Caco-2 (cell line): ENCODE data around the gene TOMM40L. TPM values are rescaled to one million over a fixed set of nuclear protein-coding genes. Genes with fewer than 3 reads are reported as not detected.
A peak's percentile ranks its signal among the peaks of the same experiment; 100 is the strongest.

Experiments used
- BruUV-seq: library from RNA; stranded (reverse); fragments of 400-500 nt; replicated peaks from 2 replicates; lab custom pipeline; 2021; lab: Mats Ljungman, UMichigan
- CTCF ChIA-PET: fragments of 300-600 bp; sonication (Branson Sonifier 250); formaldehyde crosslinking; loops from one replicate; lab custom pipeline; 2022; ENCODE audit warnings: antibody characterized with exemption; lab: Charles Lee
- POLR2A ChIA-PET: fragments of 300-600 bp; sonication (Branson Sonifier 250); formaldehyde crosslinking; loops from one replicate; lab custom pipeline; 2022; ENCODE audit warnings: antibody characterized with exemption; lab: Charles Lee
- DNase-seq, 2 experiments: peaks; one replicate each; pipeline versions ENCODE4 v3.0.0 to v3.0.0-alpha.2; 2020 to 2022
- H3K27me3 ChIP-seq: replicated peaks from 2 replicates; pipeline ENCODE4 v1.6.0; 2011; ENCODE audit warnings: low read length; ENCODE audit not compliant: control insufficient read depth, insufficient read depth
- H3K36me3 ChIP-seq: 2 replicates; pipeline ENCODE4 v1.5.1; 2011; ENCODE audit warnings: low read length; ENCODE audit not compliant: control insufficient read depth, insufficient read depth
- H3K4me1 ChIP-seq: fragments of 250-450 bp; sonication (Bioruptor Pico); 2 replicates; pipeline ENCODE4 v1.5.1; 2020; ENCODE audit warnings: mild to moderate bottlenecking
- H3K4me3 ChIP-seq: 2 replicates; pipeline ENCODE4 v1.5.1; 2011; ENCODE audit warnings: low read depth, mild to moderate bottlenecking, control low read depth, low read length
- H3K9me3 ChIP-seq: fragments of 250-450 bp; sonication (Bioruptor Pico); 2 replicates; pipeline ENCODE4 v1.5.1; 2020; ENCODE audit warnings: mild to moderate bottlenecking, moderate library complexity
- H3K27ac Mint-ChIP-seq: one replicate; pipeline ENCODE4 v1.8.0; 2022; ENCODE audit warnings: mixed read lengths; ENCODE audit not compliant: unreplicated experiment
- H3K27me3 Mint-ChIP-seq: one replicate; pipeline ENCODE4 v1.8.0; 2022; ENCODE audit warnings: mixed read lengths; ENCODE audit not compliant: insufficient read depth, unreplicated experiment
- H3K36me3 Mint-ChIP-seq: one replicate; pipeline ENCODE4 v1.8.0; 2022; ENCODE audit warnings: mild to moderate bottlenecking, mixed read lengths; ENCODE audit not compliant: insufficient read depth, unreplicated experiment
- H3K4me1 Mint-ChIP-seq: one replicate; pipeline ENCODE4 v1.8.0; 2022; ENCODE audit warnings: low read depth, mixed read lengths; ENCODE audit not compliant: unreplicated experiment
- H3K4me3 Mint-ChIP-seq: one replicate; pipeline ENCODE4 v1.8.0; 2022; ENCODE audit warnings: mild to moderate bottlenecking, moderate library complexity, mixed read lengths; ENCODE audit not compliant: unreplicated experiment
- H3K9me3 Mint-ChIP-seq: one replicate; pipeline ENCODE4 v1.8.0; 2022; ENCODE audit warnings: mixed read lengths; ENCODE audit not compliant: unreplicated experiment
- CTCF ChIP-seq, 2 experiments: fragments of 200-600 bp in 1 of 2; IDR thresholded peaks; 1 replicate in 1 of 2; 2 replicates in 1 of 2; pipeline versions ENCODE4 v1.5.1 to v1.8.0; 2011 to 2022; ENCODE audit warnings: antibody characterized with exemption in 1 of 2, control low read depth in 1 of 2, inconsistent platforms in 1 of 2, low read depth in 1 of 2, low read length in 1 of 2, mild to moderate bottlenecking in 1 of 2, moderate library complexity in 1 of 2; ENCODE audit not compliant: insufficient read depth in 1 of 2, severe bottlenecking in 1 of 2, unreplicated experiment in 1 of 2
- intact Hi-C: fragments of 100-400 bp; cut with micrococcal nuclease; formaldehyde crosslinking; loops from one replicate; pipeline ENCODE4 v1.10.0; 2022; ENCODE audit not compliant: unreplicated experiment
- total RNA-seq: library from RNA; stranded (reverse); gene quantifications from 2 replicates; pipeline ENCODE4 v1.2.3, GENCODE V29; 2022

TOMM40L gene
- total RNA-seq, 1 experiment from 2014 or later, result 23.1 TPM

- BruUV-seq, result no TSS peak
- peaks cover 17% of the 10 kb centered on the region for H3K4me1 ChIP-seq
- peaks cover 65% of the 10 kb centered on the region for H3K36me3 Mint-ChIP-seq
- peak; percentile 93 to 95 for TF ChIP-seq CTCF (IDR thresholded peaks at IDR 0.05; ENCODE audit: insufficient read depth in 1 of 2, low read depth in 1 of 2, low read length in 1 of 2, severe bottlenecking in 1 of 2, unreplicated experiment in 1 of 2)
- H3K4me3 ChIP-seq, result no peak overlapping the region
- H3K9me3 ChIP-seq, result no peaks in the 10 kb centered on the region
- H3K4me3 Mint-ChIP-seq, result no peak overlapping the region
- intact Hi-C loops, result loop anchor here (1.0 kb wide), 3 partner anchors 15 to 164 kb away; no protein-coding TSS in a partner anchor
- no peaks in the 10 kb centered on the region for H3K27me3 ChIP-seq
- ChIA-PET CTCF (interaction anchor here (1.1 to 1.9 kb wide), 4 partner anchors 14 to 173 kb away, joined by 3 to 13 read pairs (median 6); partner anchors contain the start of genes APOA2 and TOMM40L), POLR2A (interaction anchor here (1.4 to 1.8 kb wide), 2 partner anchors 14 to 16 kb away, joined by 4 to 5 read pairs; partner anchors contain the start of gene TOMM40L)
- no peaks in the 10 kb centered on the region for H3K9me3 Mint-ChIP-seq
- DNase-seq, result peak; percentile 89 to 92
- no peaks in the 10 kb centered on the region for H3K27me3 Mint-ChIP-seq
- H3K4me1 Mint-ChIP-seq, result peaks cover 30% of the 10 kb centered on the region
- H3K36me3 ChIP-seq, result peaks cover 9% of the 10 kb centered on the region
- peak overlapping the region; percentile 29 for H3K27ac Mint-ChIP-seq
Observed at GRCh38 chr1:161209790-161210409, 16.0 kb upstream of the TOMM40L start.

- no peak overlapping the region for H3K4me3 Mint-ChIP-seq
- no peaks in the 10 kb centered on the region for H3K9me3 Mint-ChIP-seq
- intact Hi-C loops, result no loop called here
- no peaks in the 10 kb centered on the region for H3K27me3 Mint-ChIP-seq
- ChIA-PET CTCF (interaction anchor here (0.7 kb wide), 1 partner anchor 317 kb away, joined by 8 read pairs; no protein-coding TSS in a partner anchor), POLR2A (no interaction called here)
- no peak overlapping the region for H3K4me3 ChIP-seq
- peaks cover 58% of the 10 kb centered on the region for H3K36me3 Mint-ChIP-seq
- peaks cover 9% of the 10 kb centered on the region for H3K36me3 ChIP-seq
- no peak for DNase-seq
- TF ChIP-seq CTCF (IDR thresholded peaks at IDR 0.05; ENCODE audit: insufficient read depth in 1 of 2, low read depth in 1 of 2, low read length in 1 of 2, severe bottlenecking in 1 of 2, unreplicated experiment in 1 of 2), result no peak
- peaks cover 52% of the 10 kb centered on the region for H3K4me1 Mint-ChIP-seq
- no peaks in the 10 kb centered on the region for H3K9me3 ChIP-seq
- peak overlapping the region; percentile 2 for H3K27ac Mint-ChIP-seq
- peaks cover 60% of the 10 kb centered on the region for H3K4me1 ChIP-seq
- no TSS peak for BruUV-seq
- no peaks in the 10 kb centered on the region for H3K27me3 ChIP-seq
Observed at GRCh38 chr1:161214369-161214768, 11.5 kb upstream of the TOMM40L start.

- H3K27ac Mint-ChIP-seq, result peak within 1 kb of the TSS; percentile 97
- POLR2A ChIA-PET, result no interaction called here
- BruUV-seq, result no TSS peak
Observed at GRCh38 chr1:161215076-161215475, 10.8 kb upstream of the TOMM40L start, which contains the start of gene FCER1G. FCER1G (plus strand) TSS chr1:161215295; CDS start chr1:161215322, 27 bp downstream.

More at GRCh38 chr1:161215076-161215475, 10.8 kb upstream of the TOMM40L start, which contains the start of gene FCER1G:
- Histone ChIP-seq H3K9me3 (no peaks in the 10 kb centered on the region), H3K36me3 (peaks cover 9% of the 10 kb centered on the region), H3K4me3 (no peak within 1 kb of the TSS), H3K27me3 (no peaks in the 10 kb centered on the region), H3K4me1 (peaks cover 65% of the 10 kb centered on the region)
- DNase-seq, result no peak
- no peak for TF ChIP-seq CTCF (IDR thresholded peaks at IDR 0.05; ENCODE audit: insufficient read depth in 1 of 2, low read depth in 1 of 2, low read length in 1 of 2, severe bottlenecking in 1 of 2, unreplicated experiment in 1 of 2)
- Mint-ChIP-seq H3K4me3 (peak within 1 kb of the TSS; percentile 55), H3K27me3 (no peaks in the 10 kb centered on the region), H3K9me3 (no peaks in the 10 kb centered on the region), H3K4me1 (peaks cover 52% of the 10 kb centered on the region), H3K36me3 (peaks cover 59% of the 10 kb centered on the region)
- CTCF ChIA-PET, result interaction anchor here (0.7 to 2.6 kb wide), 3 partner anchors 9 to 317 kb away, joined by 3 to 25 read pairs (median 8); partner anchors contain the start of gene TOMM40L
- intact Hi-C loops, result no loop called here
